OCI-LY7 (cell line): ENCODE measurements around the gene GMPPA. TPM values are rescaled to one million over a fixed set of nuclear protein-coding genes. Genes with fewer than 3 reads are reported as not detected.

ENCODE experiments used
- BruUV-seq: library from RNA; stranded (reverse); fragments of 400-500 nt; replicated peaks from 2 replicates; lab custom pipeline; 2021; lab: Mats Ljungman, UMichigan
- CTCF ChIA-PET: fragments of 300-600 bp; sonication (Branson Sonifier 250); formaldehyde crosslinking; loops from one replicate; lab custom pipeline; 2022; ENCODE audit warnings: antibody characterized with exemption; ENCODE audit not compliant: unreplicated experiment; lab: Charles Lee
- POLR2A ChIA-PET: fragments of 300-600 bp; sonication (Branson Sonifier 250); formaldehyde crosslinking; loops from one replicate; lab custom pipeline; 2022; ENCODE audit warnings: antibody characterized with exemption; lab: Charles Lee
- DNase-seq: peaks from one replicate; pipeline ENCODE4 v3.0.0-alpha.2; 2015; ENCODE audit warnings: low spot score
- H2AFZ ChIP-seq: fragments of 200-600 bp; sonication (generic), shearing (Covaris generic); 2 replicates; pipeline ENCODE4 v1.6.1; 2014; ENCODE audit warnings: mild to moderate bottlenecking, antibody characterized with exemption, low read length, moderate library complexity
- H3K27ac ChIP-seq: fragments of 200-600 bp; sonication (generic); 2 replicates; pipeline ENCODE4 v1.5.1; 2014; ENCODE audit warnings: mixed run types, low read depth, mild to moderate bottlenecking, moderate library complexity, low read length, inconsistent platforms; ENCODE audit not compliant: poor library complexity, severe bottlenecking
- H3K36me3 ChIP-seq: fragments of 200-600 bp; sonication (generic); 2 replicates; pipeline ENCODE4 v1.6.1; 2014; ENCODE audit warnings: mild to moderate bottlenecking, antibody characterized with exemption, low read length, moderate library complexity, mixed read lengths; ENCODE audit not compliant: insufficient read depth
- H3K4me1 ChIP-seq: fragments of 200-600 bp; sonication (generic); 2 replicates; pipeline ENCODE4 v1.5.1; 2014; ENCODE audit warnings: mild to moderate bottlenecking, low read length; ENCODE audit not compliant: insufficient read depth, poor library complexity, severe bottlenecking
- H3K4me2 ChIP-seq: fragments of 200-600 bp; sonication (generic); 2 replicates; pipeline ENCODE4 v1.6.1; 2014; ENCODE audit warnings: mild to moderate bottlenecking, low read length
- H3K4me3 ChIP-seq: fragments of 200-600 bp; sonication (generic); 2 replicates; pipeline ENCODE4 v1.5.1; 2014; ENCODE audit warnings: mild to moderate bottlenecking, low read depth, low read length; ENCODE audit not compliant: poor library complexity, severe bottlenecking
- H3K79me2 ChIP-seq: fragments of 200-600 bp; sonication (generic); 2 replicates; pipeline ENCODE4 v1.6.1; 2016; ENCODE audit warnings: low read depth, mild to moderate bottlenecking, low read length, moderate library complexity, mixed read lengths; ENCODE audit not compliant: insufficient read depth
- H3K9me2 ChIP-seq: fragments of 200-600 bp; sonication (generic); 2 replicates; pipeline ENCODE4 v1.6.1; 2016; ENCODE audit warnings: mild to moderate bottlenecking, low read length, mixed read lengths; ENCODE audit not compliant: insufficient read depth
- H3K9me3 ChIP-seq: fragments of 200-600 bp; sonication (generic); 2 replicates; pipeline ENCODE4 v1.6.1; 2014; ENCODE audit warnings: mild to moderate bottlenecking, mixed run types, low read length, mixed read lengths
- H4K20me1 ChIP-seq: fragments of 200-600 bp; sonication (generic); 2 replicates; pipeline ENCODE4 v1.6.1; 2014; ENCODE audit warnings: mild to moderate bottlenecking, antibody characterized with exemption, low read length, moderate library complexity, mixed read lengths; ENCODE audit not compliant: insufficient read depth
- CTCF ChIP-seq: fragments of 200-600 bp; sonication (generic); conservative IDR thresholded peaks from 2 replicates; pipeline ENCODE4 v1.5.1; 2014; ENCODE audit warnings: mild to moderate bottlenecking, antibody characterized with exemption, low read length, moderate library complexity, mixed read lengths
- EZH2phosphoT487 ChIP-seq: fragments of 200-600 bp; sonication (generic); IDR thresholded peaks from 2 replicates; pipeline ENCODE4 v1.6.1; 2018; ENCODE audit warnings: low read depth, borderline replicate concordance, mild to moderate bottlenecking, mixed run types, antibody characterized with exemption, low read length, moderate library complexity, mixed read lengths
- intact Hi-C: fragments of 100-400 bp; cut with micrococcal nuclease; formaldehyde crosslinking; loops from one replicate; pipeline ENCODE4 v1.10.0; 2022; ENCODE audit not compliant: unreplicated experiment
- total RNA-seq, 2 experiments: library from RNA; depleted of rRNA in 1 of 2; stranded (reverse); fragments of >200 nt in 1 of 2; shearing (Covaris generic) in 1 of 2; gene quantifications; 2 replicates each; pipeline ENCODE4 v1.2.3, GENCODE V29; 2014 to 2022

Gene GMPPA
- total RNA-seq, 2 experiments from 2014 or later: 28.4 to 46.4 TPM

DNA sequence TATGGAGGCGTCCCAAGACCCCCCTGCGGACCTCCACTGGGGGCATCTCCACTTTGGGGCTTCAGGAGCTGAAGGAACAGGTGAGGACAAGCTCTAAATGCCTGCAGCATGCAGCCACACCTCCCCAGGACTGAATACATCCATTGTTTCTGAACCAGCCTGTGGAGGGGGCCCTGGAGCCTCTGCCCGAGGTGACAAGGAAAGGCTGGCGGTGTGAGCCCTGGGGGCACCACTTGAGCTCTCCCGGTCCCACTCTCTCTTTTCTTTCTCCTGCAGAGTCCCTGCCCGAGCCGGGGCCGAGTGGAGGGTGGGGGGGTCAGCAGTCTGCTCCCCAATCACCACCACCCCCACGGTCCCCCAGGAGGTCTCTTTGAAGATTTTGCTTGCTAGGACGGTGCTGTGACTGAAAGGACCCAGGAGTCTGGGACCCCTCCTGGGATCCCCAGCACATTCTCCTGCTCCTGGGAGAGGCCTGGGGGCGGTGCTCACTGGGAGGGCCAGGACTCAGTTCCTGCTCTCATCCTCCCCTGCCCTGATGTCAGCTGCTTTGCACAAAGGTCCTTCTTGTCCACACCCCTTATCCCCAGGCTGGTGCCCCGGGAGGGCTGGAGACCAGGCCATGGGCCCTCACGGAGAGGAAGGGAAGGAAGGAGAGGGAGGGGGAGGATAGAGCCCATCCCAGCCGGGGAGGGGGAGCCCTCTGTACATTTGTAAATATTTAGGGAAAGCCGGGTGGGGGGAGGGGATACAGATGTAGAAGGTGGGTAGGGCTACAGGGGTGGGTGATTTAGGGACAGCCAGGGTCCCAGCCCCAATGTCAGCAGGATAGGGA, 39.2 kb downstream of the GMPPA start:
- TF ChIP-seq CTCF: no peak
- TF ChIP-seq EZH2phosphoT487: no peak
- H3K4me1 ChIP-seq: no peaks in the 10 kb centered on the region
- 0 out of 2 replicates have a peak, but pooled peaks cover 5% of the 10 kb centered on the region for H4K20me1 ChIP-seq
- no peaks in the 10 kb centered on the region for H3K9me3 ChIP-seq
- no peaks in the 10 kb centered on the region for H3K9me2 ChIP-seq
- no TSS peak for BruUV-seq
- H3K4me2 ChIP-seq: no peak overlapping the region
- peaks cover 9% of the 10 kb centered on the region; the same call in 1 of the 2 replicates for H3K79me2 ChIP-seq
- ChIA-PET POLR2A (interaction anchor here (0.6 kb wide), 1 partner anchor 42 kb away, joined by 3 read pairs; a partner anchor contains a TSS), CTCF (no interaction called here)
- DNase-seq: no peak
- intact Hi-C loops: no loop called here
- H3K4me3 ChIP-seq: no peak overlapping the region
- peaks cover 24% of the 10 kb centered on the region for H3K36me3 ChIP-seq
- no peak overlapping the region for H2AFZ ChIP-seq
- H3K27ac ChIP-seq: no peak overlapping the region

GRCh38 chr2:219538504-219538951, 39.8 kb downstream of the GMPPA start:
- peaks cover 9% of the 10 kb centered on the region; the same call in 1 of the 2 replicates for H3K79me2 ChIP-seq
- peaks cover 24% of the 10 kb centered on the region for H3K36me3 ChIP-seq
- no peaks in the 10 kb centered on the region for H3K4me1 ChIP-seq
- no peak overlapping the region for H2AFZ ChIP-seq
- intact Hi-C loops: no loop called here
- 0 out of 2 replicates have a peak, but pooled peaks cover 5% of the 10 kb centered on the region for H4K20me1 ChIP-seq
- TF ChIP-seq CTCF (no peak), EZH2phosphoT487 (no peak)
- CTCF ChIA-PET: no interaction called here
- no peaks in the 10 kb centered on the region for H3K9me2 ChIP-seq
- no peak for DNase-seq
- no TSS peak for BruUV-seq
- no peak overlapping the region for H3K4me2 ChIP-seq
- POLR2A ChIA-PET: no interaction called here
- no peaks in the 10 kb centered on the region for H3K9me3 ChIP-seq
- no peak overlapping the region for H3K27ac ChIP-seq
- H3K4me3 ChIP-seq: no peak overlapping the region
